NCI-H446 treated with DMSO at 0.1 percent for 48 hours (cell line): ENCODE data around the gene RAD51C.
A peak's percentile ranks its signal among the peaks of the same experiment; 100 is the strongest.
"Not testable (repeated sequence)": the region's sequence is repeated elsewhere in the genome, so short reads cannot be mapped to it uniquely, and the experiment has no call there.

ENCODE experiments used
- DNase-seq: peaks from one replicate; lab custom pipeline; 2025; lab: John Stamatoyannopoulos, UW

RAD51C gene

DNA sequence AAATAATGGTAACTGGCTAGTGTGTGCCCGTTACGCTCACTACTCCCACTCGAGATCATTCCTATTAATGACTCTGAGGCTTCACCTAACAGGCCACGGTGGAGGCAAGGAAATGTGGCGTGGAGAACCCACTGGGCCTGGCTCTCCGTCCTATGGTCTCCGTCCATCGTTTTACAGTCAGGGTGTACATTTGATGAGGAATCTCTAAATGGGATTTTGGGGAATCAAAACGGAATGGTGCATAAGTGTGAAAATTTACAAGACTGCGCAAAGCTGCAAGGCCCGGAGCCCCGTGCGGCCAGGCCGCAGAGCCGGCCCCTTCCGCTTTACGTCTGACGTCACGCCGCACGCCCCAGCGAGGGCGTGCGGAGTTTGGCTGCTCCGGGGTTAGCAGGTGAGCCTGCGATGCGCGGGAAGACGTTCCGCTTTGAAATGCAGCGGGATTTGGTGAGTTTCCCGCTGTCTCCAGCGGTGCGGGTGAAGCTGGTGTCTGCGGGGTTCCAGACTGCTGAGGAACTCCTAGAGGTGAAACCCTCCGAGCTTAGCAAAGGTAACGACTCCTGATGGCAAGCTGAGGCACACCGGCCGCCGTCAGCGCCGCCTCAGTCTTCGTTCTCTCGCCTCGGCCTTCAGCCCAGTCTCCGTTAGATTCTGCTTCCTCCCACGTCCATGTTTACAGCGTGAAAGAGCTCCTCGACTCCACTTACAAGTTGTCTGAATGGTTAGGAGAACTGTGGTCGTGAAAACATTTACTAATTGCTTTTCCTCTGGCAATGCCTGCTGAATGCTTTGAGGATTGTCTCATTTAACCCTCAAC, at the start of gene RAD51C:
RAD51C (plus strand) TSS at position 364 of the 817 bp plus-strand sequence; CDS start at position 406, 42 bp downstream.
- peak; percentile 67 for DNase-seq

DNA sequence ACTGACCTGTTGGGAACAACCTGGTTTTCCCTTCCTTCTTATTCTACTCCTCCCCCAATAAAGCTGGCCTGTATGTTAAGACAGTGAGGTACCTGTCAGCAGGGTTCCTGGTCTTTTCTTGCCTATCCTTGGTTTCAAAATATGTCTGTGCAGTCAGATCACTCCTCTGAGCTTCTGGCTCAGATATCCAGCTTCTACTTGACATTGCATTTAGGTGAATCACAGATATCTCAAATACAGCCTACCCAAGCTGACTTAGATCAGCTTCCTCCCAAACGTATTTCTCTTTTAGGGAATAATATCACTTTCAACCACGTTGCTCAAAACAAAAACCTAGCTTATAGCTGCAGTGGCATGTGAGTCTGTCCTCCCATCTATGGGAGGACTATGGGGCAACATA, 49.3 kb upstream of the RAD51C start:
- no peak for DNase-seq

DNA sequence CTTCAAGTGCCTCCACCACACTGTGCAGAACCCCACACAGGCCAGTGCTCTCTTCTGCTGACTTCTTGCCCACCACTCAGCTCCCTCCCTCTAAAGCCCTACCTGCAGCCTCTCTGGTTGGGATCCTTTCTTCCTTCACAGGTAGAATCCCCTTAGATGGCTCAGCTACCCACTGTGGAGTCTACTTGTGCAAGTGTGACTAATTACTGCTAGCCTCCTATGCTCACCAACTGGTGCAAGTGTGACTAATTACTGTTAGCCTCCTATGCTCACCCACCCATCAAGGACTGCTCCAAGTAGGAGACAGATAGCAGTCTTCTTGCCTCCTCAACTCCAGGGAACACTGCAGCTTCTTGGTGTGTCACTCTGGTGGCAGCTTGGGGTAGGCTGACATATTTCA, 44.2 kb upstream of the RAD51C start:
- no peak for DNase-seq

DNA sequence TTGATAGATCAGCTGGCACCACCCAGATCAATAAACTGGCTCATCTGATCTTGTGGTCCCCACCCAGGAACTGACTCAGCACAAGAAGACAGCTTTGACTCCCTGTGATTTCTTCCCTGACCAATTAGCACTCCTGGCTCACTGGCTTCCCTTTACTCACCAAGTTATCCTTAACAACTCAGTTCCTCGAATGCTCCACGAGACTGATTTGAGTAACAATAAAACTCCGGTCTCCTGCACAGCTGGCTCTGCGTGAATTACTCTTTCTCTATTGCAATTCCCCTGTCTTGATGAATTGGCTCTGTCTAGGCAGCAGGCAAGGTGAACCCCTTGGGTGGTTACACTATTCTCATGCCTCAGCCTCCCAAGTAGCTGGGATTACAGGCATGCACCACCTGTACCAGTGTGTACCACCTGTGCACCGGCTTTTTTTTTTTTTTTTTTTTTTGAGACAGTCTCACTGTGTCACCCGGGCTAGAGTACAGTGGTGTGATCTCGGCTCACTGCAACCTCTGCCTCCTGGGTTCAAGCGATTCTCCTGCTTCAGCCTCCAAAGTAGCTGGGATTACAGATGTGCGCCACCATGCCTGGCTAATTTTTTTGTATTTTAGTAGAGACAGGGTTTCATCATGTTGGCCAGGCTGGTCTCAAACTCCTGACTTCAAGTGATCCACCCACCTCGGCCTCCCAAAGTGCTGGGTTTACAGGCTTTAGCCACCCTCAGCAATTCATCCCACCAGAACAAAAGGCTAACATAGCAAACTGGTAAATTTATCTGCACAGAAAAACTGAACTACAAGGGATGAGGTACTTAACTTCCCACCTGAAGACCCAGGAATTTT, 34.2 kb upstream of the RAD51C start:
- DNase-seq, result peak; percentile 11

DNA sequence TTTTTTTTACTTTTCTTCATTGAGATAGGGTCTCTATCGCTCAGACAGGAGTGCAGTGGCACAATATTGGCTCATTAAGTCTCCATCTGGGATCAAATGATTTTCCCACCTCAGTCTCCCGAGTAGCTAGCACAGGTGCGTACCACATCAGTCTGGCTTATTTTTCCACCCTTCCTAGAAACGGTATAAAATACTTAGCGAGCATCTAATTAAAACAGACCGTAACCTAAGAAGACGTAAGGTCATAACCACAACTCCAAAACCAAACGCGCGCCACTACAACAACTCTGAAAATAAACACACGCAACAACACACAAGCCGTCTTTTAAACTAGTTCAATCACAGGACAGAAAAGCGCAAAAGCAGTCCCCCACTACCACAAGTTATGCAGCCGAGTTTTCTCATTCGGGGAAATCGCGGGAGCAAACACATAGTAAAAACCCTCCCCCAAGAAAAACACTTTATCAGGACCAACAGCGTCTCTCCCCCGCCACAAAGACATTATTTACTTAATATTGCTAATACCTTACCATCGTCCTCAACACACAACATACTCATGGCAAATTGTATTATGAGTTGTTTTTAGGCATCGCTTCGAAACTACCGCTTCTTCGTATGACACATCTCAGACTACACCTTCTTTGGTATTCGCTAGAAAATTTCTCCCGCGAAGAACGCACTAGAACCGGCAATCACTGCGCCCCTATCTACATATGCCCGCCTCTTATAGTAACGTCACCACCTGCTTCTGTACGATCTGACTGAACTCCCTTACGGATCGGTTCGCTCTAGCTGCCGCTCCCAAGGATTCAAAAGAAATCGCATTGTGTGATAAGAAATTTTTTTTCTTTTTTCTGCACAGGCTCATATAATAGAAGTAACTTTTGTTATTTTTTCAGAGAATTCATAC, 33.3 kb upstream of the RAD51C start:
- DNase-seq, result peak; percentile 99

DNA sequence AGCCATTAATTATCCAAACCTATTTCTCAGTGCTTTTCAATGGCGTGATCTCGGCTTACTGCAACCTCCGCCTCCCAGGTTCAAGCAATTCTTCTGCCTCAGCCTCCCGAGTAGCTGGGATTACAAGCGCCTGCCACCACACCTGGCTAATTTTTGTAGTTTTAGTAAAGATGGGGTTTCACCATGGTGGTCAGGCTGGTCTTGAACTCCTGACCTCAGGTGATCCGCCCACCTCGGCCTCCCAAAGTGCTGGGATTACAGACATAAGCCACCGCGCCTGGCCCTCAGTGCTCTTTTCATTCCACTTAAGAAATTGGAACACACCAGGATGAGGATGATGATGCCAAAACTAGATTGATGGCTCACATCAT, 32.7 kb upstream of the RAD51C start:
- DNase-seq, result not testable (repeated sequence)

DNA sequence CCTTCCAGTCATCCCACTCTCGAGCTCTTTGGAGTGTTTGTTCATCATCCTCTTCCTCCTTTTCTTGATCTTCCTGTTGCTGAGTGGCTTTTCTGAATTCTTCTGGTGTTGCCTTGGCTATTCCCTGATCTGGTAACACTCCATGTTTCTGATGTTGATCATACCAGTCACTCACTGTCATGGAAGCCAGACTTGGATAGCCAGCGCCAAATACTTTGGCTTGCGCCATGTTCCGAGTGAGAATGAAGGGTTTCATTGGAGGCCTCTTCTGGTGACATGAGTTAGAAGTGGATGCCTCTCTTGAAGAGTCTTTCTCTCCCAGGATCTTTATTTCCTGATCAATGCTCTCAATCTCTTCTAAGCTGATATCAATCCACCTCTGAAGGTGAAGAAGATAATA, 31.8 kb upstream of the RAD51C start:
- no peak for DNase-seq

DNA sequence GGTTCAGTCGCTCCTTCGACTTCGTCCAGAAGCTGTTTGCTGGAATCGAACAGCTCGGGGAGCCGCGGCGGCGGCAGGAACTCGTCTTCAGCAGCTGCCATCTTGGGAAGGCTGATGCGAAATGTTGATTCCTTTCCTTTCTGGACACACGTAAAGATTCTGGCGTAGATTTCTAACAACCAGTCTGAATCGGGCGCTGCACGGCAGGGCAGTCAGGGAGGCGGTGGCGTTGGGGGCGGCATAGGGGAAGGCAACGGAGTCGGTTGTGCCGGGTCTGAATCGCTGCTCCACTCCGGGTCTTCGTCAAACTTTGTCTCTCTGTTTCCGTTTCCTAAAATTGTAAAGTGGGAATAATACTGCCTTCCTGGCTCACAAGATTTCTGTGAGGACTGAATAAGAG, 30.9 kb upstream of the RAD51C start:
- no peak for DNase-seq

DNA sequence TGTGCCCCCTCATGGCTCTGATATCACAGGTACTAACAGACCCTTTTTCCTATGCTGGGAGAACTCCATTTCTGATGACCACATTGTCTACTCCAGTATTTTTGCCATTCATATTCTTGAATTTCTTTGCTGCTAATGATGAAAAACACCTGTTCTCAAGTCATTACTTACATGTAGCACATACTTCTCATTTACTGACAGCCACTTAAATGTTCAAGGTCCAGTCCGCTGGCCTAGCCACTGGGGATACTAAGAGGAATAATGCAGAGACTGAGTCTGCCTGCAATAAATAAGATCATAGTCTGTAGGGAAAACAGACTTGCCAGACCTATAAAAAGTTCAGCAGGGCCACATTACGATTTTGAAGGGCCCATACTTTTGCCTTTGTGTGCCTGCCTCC, 28.1 kb upstream of the RAD51C start:
- DNase-seq, result no peak

DNA sequence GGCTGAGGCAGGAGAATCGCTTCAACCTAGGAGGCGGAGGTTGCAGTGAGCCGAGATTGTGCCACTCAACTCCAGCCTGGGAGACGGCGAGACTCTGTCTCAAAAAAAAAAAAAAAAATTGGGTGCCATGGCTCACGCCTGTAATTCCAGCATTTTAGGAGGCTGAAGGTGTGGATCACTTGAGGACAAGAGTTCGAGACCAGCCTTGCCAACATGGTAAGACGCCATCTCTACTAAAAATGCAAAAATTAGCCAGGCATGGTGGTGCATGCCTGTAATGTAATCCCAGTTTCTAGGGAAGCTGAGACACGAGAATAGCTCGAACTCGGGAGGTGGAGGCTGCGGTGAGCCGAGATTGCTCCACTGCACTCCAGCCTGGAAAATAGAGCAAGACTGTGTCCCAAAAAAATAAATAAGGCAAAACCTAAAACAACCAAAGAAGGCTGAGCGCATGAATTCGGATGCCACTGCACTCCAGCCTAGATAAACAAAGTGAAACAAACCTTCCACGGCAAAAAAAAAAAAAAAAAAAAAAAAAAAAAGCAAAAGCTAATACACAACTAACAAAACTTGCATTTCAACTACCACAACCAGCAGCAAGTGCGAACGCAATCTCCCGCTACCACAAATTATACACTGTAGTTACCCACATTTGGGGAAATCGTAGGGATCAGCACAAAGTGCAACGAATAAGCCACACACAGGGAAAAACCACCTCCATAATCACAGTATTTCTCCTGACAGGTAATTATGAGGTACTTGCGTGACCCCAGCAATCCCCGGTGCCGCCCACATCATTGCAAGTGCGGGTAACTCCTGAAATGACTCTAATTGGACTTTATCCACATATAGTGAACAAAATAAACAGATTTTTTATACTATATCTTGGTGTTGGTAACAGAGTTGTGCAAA, 26.2 kb upstream of the RAD51C start:
- no peak for DNase-seq

DNA sequence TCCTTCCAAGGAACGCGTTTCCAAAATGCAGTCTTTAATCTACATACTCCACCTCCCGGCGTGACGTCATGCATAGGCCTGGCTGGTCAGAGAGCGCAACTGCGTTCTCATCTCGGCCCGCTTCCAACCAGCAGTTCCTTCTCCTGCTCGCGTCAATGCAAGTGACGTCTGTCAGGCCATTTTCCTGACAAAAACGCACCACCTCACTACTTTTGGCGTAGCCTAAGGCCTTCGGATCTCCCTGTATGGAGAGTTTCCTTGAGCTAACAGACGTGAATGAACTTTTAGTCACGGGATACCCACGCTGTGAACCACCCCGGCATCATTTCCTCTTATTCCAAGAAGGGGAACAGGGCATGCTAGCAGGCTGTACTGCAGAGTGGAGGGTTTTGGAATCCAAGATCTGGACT, 25.5 kb upstream of the RAD51C start:
- DNase-seq, result no peak

DNA sequence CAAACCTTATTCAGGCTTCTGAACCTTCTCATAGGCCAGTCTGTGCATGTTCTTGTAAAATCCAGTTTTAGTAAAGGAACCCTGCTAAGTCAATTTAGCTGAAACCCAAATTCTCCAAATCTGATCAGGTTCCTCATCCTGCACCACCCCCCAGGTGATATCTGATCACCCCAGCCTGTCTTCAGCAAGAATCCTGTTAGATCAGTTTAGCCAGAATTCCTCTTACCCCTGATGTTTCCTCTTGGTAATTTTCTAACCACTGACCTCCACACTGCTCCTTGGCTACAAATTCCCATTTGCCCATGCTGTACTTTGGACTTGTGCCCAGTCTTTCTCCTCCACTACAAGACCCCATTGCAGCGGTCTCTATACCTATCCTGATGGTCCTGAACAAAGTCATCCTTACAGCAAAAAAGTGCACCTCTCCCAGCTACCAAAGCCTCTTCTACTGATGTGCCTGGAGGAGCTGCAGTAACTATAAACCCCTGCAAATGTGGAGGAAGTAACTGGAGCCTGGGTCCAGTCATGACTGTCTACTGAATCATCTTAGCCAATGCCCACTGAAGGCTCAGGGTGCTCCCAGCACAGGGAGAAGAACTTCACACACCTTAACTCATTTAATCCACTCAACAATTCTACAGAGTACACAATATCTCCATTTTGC, 24.3 kb upstream of the RAD51C start:
- no peak for DNase-seq

DNA sequence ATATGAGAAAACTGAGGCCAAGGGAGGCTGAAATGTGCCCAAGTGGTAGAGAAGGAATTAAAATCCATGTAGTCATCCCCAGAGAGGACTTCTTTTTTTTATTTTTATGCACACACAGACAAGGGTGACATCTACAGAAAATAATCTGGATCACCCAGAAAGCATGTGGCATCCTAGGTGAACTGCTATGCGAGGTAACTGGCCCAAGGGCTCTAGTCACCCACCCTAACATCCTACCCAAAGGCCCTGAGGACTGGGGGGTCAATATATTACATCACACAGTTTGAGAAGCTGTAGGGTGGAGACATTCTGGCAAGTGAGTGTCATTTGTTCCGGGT, 23.8 kb upstream of the RAD51C start:
- DNase-seq, result no peak

DNA sequence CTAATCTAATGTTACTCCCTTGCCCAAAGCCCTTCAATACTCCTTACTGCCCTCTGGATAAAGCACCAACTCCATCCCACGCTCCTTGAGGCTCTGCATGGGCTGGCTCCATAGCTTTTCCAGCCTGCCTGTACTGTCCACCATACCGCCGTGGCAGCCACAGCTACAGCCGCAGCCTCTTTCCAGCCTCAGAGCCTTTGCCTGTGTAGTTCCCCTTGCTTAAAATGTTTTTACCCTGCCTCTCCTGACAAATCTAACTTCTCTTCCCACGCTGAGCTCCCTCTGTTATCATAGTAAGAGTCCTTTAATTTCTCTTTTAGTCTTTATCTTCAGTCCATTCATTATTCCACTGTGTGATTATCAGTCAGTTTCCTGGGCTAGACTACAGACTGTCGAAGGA, 22.5 kb upstream of the RAD51C start:
- no peak for DNase-seq

DNA sequence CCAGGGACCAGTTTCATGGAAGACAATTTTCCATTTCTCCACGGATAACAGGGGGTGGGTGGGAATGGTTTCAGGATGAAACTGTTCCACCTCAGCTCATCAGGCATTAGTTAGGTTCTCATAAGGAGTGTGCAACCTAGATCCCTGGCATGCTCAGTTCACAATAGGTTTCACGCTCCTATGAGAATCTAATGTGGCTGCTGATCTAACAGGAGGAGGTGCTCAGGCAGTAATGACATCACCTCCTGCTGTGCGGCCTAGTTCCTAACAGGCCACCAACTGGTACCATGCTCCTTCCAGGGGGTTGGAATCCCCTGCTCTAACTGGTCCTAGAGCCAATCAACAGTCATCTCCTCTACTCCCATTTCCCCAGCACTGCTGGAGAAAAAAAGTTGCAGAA, 20.4 kb upstream of the RAD51C start:
- no peak for DNase-seq

DNA sequence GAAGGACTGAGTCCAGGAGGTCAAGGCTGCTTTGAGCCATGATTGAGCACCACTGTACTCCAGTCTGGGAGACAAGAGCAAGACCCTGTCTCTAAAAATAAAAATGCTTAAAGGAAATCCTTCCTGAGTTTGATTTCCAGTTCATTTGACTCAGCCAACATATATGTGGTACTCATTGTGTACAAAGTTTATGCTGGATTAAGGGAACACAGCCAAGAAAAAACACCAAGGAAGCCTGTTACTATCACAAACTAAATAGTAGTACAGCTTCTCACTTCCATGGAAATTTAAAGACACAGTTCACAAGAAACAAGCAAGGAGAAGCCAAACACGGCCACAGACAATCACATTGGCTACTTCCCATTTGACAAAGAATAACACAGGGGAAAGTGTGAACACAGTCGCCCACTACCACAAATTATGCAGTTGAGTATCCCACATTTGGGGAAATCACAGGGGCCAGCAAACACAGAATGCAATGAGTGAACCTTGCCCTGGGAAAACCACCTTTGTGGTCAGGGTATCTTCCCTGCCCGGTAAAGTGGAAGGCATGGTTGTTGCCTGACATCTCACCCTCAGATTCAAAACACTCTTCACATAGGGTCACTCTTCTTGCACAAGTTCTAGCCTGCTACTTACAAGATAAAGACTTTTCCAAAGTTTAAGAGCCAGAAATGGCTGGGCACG, 15.1 kb upstream of the RAD51C start:
- no peak for DNase-seq

DNA sequence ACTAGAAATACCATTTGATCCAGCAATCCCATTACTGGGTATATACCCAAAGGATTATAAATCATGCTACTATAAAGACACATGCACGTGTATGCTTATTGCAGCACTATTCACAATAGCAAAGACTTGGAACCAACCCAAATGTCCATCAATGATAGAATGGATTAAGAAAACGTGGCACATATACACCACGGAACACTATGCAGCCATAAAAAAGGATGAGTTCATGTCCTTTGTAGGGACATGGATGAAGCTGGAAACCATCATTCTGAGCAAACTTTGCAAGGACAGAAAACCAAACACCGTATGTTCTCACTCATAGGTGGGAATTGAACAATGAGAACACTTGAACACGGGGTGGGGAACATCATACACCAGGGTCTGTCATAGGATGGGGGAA, 14.1 kb upstream of the RAD51C start:
- not testable (repeated sequence) for DNase-seq

DNA sequence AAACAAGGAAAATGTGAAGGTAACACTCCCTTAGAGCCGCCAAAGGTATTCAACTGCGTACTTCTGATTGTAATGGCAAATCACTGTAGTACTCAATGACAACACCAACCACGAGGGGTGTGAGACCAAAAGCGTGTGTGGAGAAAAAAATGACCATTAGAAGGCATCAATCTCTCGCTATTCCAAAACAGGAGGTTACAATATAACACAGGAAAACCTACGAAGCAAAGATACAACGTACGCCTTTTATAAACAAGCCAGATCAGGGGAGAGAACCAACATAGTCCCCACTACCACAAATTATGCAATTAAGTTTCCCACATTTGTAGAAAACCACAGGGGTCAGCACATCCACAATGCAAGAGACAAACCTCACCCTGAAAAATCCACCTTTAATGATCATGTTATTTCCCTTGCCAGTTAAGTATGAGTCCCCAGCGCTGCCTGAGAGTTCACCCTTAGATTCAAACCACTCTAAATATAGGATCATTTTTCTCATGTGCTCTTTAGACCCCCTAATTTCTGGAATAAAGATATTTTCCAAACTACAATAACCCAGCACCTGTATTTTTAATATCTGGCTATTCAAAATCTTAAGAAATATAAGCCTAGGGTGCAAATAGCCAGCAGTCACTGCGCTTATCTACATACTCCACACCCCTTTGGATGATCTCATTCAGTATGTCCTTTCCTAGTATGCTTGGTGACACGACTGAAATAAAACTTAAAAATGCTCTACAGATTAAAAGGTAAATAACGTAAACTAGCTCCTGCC, 13.0 kb upstream of the RAD51C start:
- DNase-seq, result peak; percentile 56

DNA sequence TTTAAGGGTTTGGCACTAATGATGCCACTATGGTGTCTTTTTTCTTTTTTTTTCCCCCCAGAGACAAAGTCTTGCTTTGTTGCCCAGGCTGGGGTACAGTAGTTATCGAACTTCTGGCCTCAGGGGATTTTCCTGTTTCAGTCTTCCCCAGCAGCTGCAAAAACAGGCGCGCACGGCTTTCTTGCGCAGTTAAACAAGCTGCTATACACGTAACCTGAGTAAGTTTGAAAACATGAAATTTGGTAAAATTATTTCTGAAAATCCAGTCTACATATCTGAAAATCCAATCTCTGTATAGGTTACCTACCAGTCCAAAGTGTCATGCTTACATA, 12.4 kb upstream of the RAD51C start:
- no peak for DNase-seq

DNA sequence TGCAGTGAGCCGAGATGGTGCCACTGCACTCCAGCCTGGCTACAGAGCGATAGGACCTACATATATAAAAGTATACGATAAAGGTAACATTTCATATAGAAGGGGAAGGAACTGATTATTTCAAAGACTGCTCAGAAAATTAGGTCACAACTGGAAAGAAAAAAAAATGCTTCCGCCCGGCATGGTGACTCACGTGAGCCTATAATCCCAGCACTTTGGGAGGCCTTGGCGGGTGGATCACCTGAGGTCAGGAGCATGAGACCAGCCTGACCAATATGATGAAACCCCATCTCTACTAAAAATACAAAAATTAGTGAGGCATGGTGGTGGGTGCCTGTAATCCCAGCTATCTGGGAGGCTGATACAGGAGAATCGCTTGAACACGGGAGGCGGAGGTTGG, 8.4 kb upstream of the RAD51C start:
- DNase-seq, result no peak
